Activated T-helper 9 cell treated with anti-CD3 and anti-CD28 coated beads, Interleukin-2, amount 50 U/mL, for 16 hours (primary cell): ENCODE results near the gene FANCL.
"Not testable (repeated sequence)": the region's sequence is repeated elsewhere in the genome, so short reads cannot be mapped to it uniquely, and the experiment has no call there.

Source experiments
- DNase-seq: peaks from one replicate; pipeline ENCODE4 v3.0.0-alpha.2; 2020; ENCODE audit warnings: low read depth

The FANCL gene

GRCh38 chr2:58206785-58207184 is 34.3 kb downstream of the FANCL start:
- no peak for DNase-seq

DNA sequence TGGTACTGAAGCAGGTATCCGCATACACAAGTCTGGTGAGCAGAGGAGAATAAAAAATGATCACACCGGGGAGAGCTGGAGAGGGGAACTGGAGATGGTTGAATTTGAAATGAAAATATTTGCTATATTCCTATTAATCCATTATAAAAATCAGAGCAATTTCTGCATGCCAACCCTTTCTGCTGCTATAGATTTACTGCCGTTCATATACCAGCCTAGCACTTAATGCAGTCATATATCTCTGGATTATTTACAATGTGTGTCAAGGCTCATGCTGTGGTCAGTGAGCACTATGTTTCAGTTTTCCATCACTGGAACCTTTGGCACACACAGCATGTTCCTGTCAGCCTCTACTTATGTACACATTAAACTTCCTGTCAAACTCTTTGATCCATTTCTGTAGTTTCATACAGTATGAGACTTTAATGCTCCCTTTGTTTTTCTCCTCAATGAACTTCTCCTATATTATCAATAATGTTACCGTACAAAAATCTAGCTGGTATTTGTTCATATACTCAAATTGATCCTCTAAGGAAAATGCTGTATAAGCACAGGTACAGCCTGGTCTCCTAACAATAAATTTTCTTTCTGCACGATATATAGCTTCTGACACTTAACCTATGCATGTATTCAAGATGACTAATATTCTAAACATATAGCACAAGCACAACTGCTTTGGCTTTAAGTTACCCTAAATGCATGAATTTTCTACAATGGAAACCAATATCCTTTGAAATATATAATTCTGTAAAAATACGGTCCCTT is 36.7 kb downstream of the FANCL start:
- no peak for DNase-seq

DNA sequence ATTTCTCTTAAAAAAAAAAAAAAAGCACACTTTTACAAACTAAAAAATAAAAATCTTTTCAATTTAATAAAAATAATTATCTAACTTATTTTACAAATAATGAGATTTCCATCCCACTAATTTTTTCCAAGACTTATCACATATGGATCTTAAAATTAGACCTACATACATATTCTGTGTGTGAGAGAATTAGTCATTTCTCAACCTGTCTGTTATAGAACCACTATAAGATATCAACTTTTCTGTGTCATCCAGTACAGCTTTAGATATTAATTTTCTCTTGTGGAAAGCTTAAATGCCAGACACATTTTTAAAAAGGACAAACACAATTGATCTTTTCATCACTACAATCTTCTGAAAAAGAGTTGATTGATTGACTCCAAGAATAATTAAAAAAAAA is 38.1 kb downstream of the FANCL start:
- DNase-seq = no peak

- DNase-seq = no peak
Measured at GRCh38 chr2:58202404-58202803, 38.7 kb downstream of the FANCL start.

- no peak for DNase-seq
Measured at GRCh38 chr2:58197894-58198293, 43.2 kb downstream of the FANCL start.

DNA sequence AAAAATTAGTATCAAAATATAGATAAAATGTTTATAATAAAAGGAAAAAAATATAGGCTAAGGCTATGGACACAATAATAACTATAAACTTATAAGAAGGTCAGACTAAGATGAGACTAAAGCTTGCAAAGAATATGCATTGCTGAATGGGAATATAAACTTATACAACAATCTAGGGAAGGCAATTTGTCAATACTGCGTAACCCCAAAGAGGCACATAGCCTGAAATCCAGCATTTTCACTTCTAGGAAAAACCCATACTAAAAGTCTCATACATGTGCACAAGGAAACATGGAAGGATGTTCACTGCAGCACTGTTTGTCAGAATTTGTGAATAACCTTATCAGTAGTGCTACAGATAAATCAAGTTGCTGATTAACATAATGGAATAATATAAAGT is 45.5 kb downstream of the FANCL start:
- DNase-seq = no peak

- DNase-seq = no peak
Measured at GRCh38 chr2:58194458-58194857, 46.7 kb downstream of the FANCL start.

DNA sequence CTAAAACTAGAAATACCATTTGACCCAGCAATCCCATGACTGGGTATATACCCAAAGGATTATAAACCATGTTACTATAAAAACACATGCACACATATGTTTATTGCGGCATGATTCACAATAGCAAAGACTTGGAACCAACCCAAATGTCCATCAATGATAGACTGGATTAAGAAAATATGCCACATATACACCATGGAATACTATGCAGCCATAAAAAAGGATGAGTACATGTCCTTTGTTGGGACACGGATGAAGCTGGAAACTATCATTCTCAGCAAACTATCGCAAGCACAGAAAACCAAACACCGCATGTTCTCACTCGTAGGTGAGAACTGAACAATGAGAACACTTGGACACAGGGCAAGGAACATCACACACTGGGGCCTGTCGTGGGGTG is 54.1 kb downstream of the FANCL start:
- DNase-seq = not testable (repeated sequence)

- DNase-seq = no peak
Measured at GRCh38 chr2:58186501-58186900, 54.6 kb downstream of the FANCL start.

GRCh38 chr2:58182527-58182926 is 58.6 kb downstream of the FANCL start:
- DNase-seq = no peak

GRCh38 chr2:58180635-58181034 is 60.5 kb downstream of the FANCL start:
- DNase-seq = no peak

DNA sequence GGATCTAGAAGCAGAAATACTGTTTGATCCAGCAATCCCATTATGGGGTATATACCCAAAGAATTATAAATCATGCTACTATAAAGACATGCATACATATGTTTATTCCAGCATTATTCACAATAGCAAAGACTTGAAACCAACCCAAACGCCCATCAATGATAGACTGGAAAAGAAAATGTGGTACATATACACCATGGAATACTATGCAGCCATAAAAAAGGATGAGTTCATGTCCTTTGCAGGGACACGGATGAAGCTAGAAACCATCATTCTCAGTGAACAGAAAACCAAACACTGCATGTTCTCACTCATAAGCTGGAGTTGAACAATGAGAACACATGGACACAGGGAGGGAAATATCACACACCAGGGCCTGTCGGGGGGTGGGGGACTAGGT is 61.0 kb downstream of the FANCL start:
- not testable (repeated sequence) for DNase-seq

- not testable (repeated sequence) for DNase-seq
Measured at GRCh38 chr2:58177187-58177586, 63.9 kb downstream of the FANCL start.

DNA sequence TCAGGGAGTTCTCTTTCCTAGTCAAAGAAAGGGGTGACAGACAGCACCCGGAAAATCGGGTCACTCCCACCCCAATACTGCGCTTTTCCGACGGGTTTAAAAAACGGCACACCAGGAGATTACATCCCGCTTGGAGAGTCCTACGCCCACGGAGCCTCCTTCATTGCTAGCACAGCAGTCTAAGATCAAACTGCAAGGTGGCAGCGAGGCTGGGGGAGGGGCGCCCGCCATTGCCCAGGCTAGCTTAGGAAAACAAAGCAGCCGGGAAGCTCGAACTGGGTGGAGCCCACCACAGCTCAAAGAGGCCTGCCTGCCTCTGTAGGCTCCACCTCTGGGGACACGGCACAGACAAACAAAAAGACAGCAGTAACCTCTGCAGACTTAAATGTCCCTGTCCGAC is 69.3 kb downstream of the FANCL start:
- not testable (repeated sequence) for DNase-seq

DNA sequence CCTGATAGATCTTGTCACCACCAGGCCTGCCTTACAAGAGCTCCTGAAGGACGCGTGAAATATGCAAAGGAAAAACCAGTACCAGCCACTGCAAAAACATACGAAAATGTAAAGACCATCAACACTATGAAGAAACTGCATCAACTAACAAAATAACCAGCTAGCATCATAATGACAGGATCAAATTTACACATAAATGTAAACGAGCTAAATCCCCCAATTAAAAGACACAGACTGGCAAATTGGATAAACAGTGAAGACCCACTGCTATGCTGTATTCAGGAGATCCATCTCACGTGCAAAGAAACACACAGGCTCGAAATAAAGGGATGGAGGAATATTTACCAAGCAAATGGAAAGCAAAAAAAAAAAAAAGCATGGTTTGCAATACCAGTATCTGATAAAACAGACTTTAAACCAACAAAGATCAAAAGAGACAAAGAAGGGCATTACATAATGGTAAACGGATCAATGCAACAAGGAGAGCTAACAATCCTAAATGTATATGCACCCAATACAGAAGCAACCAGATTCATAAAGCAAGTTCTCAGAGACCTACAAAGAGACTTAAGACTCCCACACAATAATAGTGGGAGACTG is 70.7 kb downstream of the FANCL start:
- not testable (repeated sequence) for DNase-seq

GRCh38 chr2:58169845-58170244 is 71.3 kb downstream of the FANCL start:
- not testable (repeated sequence) for DNase-seq

GRCh38 chr2:58168130-58168529 is 73.0 kb downstream of the FANCL start:
- not testable (repeated sequence) for DNase-seq

DNA sequence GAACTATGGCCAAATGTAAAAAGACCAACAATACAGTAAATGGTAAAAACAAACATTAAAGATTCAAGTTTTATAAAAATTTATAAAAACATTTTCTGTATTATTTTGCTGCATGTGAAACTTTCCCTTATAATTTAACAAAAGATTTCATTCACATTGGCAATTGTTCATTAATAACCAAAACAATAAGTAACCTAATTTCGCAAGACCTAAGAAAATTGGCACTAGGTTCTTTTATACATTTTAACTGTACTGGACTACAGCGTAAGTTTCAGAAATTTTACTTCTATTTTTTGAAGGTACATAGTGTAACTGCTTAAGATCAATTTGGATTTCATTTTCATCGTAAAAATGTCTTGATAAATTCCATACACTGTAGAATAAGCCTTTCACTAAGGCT is 77.2 kb downstream of the FANCL start:
- no peak for DNase-seq

DNA sequence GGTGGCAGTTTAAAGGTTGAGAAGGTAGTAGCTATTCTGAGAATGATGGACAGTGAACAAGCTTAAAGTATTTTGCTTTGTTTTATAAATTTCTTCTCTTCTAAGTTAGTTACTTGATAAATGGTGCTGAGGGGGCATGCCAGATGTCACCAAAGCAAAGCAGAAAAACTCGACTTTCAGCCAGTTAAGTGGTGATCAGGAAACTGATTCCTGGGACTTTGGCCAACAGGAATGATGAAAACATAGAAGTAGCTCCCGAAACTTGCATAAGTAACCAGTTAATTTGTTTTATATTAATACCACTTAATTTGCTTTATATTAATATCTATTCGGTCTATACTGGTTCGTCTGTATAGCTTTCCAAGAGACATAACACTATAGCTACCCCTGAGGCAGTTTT is 82.6 kb downstream of the FANCL start:
- DNase-seq = no peak

- no peak for DNase-seq
Measured at GRCh38 chr2:58157754-58158153, 83.4 kb downstream of the FANCL start.

DNA sequence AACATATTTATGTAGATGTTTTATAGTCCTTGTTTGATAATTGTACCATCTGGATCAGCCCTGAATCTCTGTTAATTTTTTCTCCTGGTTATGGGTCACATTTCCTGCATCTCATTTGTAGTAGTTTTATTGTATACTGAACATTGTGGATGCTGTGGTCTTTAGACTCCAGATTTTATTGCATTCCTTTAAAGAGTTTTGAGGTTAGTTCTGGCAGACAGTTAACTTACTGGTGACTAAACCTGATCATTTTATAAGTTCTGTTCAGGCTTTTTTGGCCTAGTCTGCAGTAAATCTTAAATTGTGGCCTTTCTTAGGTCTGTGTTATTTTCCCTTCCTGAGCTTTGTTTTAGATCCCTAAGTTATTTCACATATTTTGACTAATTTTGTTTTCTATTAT is 84.3 kb downstream of the FANCL start:
- no peak for DNase-seq

GRCh38 chr2:58155160-58155778 is 85.9 kb downstream of the FANCL start:
- no peak for DNase-seq

GRCh38 chr2:58146707-58147106 is 94.4 kb downstream of the FANCL start:
- no peak for DNase-seq
